ENCODE measurements around the gene ASNSD1. TPM values are rescaled to one million over a fixed set of nuclear protein-coding genes. Genes with fewer than 3 reads are reported as not detected.
A peak's percentile ranks its signal among the peaks of the same experiment; 100 is the strongest.
"Not testable (repeated sequence)": the region's sequence is repeated elsewhere in the genome, so short reads cannot be mapped to it uniquely, and the experiment has no call there.

The ASNSD1 gene
- total RNA-seq, 4 donors from 2014 or later, result 68.1 to 114 (median 87.3) TPM

GRCh38 chr2:189660803-189661147 is 484 bp upstream of the ASNSD1 start:
- intact Hi-C loops (cut with DNase I; ENCODE audit: low total_unique reads) (loop anchor here (1.0 to 10.0 kb wide), 6 partner anchors 14 to 1354 kb away; partner anchors contain the start of genes ANKAR, MSTN, ORMDL1 and OSGEPL1), in situ Hi-C loops (cut with MboI; ENCODE audit: low sequenced_read_pairs in 4 of 4) (loop anchor here in 1 of 4 donors (5.0 kb wide), 1 partner anchor 37 kb away; no protein-coding TSS in a partner anchor)
- TF ChIP-seq, protein P1, sequence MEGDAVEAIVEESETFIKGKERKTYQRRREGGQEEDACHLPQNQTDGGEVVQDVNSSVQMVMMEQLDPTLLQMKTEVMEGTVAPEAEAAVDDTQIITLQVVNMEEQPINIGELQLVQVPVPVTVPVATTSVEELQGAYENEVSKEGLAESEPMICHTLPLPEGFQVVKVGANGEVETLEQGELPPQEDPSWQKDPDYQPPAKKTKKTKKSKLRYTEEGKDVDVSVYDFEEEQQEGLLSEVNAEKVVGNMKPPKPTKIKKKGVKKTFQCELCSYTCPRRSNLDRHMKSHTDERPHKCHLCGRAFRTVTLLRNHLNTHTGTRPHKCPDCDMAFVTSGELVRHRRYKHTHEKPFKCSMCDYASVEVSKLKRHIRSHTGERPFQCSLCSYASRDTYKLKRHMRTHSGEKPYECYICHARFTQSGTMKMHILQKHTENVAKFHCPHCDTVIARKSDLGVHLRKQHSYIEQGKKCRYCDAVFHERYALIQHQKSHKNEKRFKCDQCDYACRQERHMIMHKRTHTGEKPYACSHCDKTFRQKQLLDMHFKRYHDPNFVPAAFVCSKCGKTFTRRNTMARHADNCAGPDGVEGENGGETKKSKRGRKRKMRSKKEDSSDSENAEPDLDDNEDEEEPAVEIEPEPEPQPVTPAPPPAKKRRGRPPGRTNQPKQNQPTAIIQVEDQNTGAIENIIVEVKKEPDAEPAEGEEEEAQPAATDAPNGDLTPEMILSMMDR (IDR thresholded peaks at IDR 0.05 in 4 of 5, conservative IDR thresholded peaks at IDR 0.05 in 1 of 5), result no peak
- no peak for TF ChIP-seq POLR2A (IDR thresholded peaks at IDR 0.05)
- H3K4me1 ChIP-seq, result peaks cover 23 to 28% of the 10 kb centered on the region in 2 donors
- DNase-seq, result no peak
- H3K36me3 ChIP-seq, result no peaks in the 10 kb centered on the region
- ATAC-seq, result no peak
- no peaks in the 10 kb centered on the region for H3K27me3 ChIP-seq
- peak overlapping the region; percentile 16 to 97 (median 66) for H3K27ac ChIP-seq
- H3K9me3 ChIP-seq, result no peaks in the 10 kb centered on the region
- no peak overlapping the region for H3K4me3 ChIP-seq

DNA sequence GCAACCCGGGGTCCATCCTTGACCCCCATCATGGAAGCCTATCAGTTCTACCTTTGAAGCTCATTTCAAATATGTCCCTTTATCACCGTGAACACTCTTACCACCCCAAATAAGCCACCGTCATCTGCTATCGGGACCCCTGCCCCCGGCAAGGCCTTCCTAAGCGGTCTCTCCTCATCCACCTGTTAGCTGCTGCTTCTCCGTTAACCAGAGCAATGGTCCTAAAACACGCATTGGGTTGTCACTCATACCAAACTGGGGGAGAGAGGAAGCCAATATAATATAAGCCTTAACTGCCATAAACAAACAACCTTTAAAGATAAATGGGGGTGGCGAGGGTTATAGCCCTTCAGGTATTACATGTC is 680 bp downstream of the ASNSD1 start:
- Histone ChIP-seq H3K36me3 (peaks cover 0 to 10% of the 10 kb centered on the region in 2 donors), H3K4me1 (peaks cover 23 to 28% of the 10 kb centered on the region in 2 donors), H3K4me3 (peak overlapping the region; percentile 77 to 98 (median 92)), H3K9me3 (no peaks in the 10 kb centered on the region), H3K27ac (peak overlapping the region; percentile 93 to 99 (median 96)), H3K27me3 (no peaks in the 10 kb centered on the region)
- in situ Hi-C loops (cut with MboI; ENCODE audit: low sequenced_read_pairs in 4 of 4), result loop anchor here in 1 of 4 donors (5.0 kb wide), 1 partner anchor 35 kb away; no protein-coding TSS in a partner anchor
- no peak for DNase-seq
- ATAC-seq, result no peak
- intact Hi-C loops (cut with DNase I; ENCODE audit: low total_unique reads), result loop anchor here (1.0 to 10.0 kb wide), 6 partner anchors 12 to 1353 kb away; partner anchors contain the start of genes ANKAR, MSTN, ORMDL1 and OSGEPL1
- TF ChIP-seq POLR2A (IDR thresholded peaks at IDR 0.05), result no peak
- TF ChIP-seq, protein P1 (IDR thresholded peaks at IDR 0.05 in 4 of 5, conservative IDR thresholded peaks at IDR 0.05 in 1 of 5), result no peak

DNA sequence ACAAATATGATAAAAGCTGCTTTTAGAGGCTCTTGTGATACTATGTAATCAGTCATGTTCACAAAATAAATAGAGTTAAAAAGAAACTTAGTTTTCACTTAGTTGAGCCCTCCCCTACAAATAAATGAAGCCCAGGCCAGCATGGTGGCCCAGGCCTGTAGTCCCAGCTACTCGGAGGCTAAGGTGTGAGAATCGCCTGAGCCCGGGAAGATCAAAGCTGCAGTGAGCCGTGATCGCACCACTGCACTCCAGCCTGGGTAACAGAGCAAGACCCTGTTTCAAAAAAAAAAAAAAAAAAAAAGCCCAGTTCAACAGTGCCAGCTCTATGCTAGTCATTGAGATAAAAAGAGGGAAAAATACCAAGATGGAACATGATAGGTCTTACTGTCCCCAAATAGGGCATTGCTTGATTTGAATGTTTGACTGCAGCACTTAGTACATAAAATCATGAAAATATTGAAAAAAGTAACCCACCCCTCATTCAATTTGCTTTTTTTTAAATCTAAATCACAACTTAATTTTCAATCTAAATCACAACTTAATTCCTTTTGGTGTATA is 1.5 kb downstream of the ASNSD1 start:
- Histone ChIP-seq H3K4me3 (peak overlapping the region; percentile 77 to 98 (median 92)), H3K9me3 (no peaks in the 10 kb centered on the region), H3K27me3 (no peaks in the 10 kb centered on the region), H3K4me1 (peaks cover 23 to 28% of the 10 kb centered on the region in 2 donors), H3K36me3 (peaks cover 0 to 15% of the 10 kb centered on the region in 2 donors), H3K27ac (peak overlapping the region; percentile 93 to 99 (median 96))
- ATAC-seq (no peak), DNase-seq (no peak)
- in situ Hi-C loops (cut with MboI; ENCODE audit: low sequenced_read_pairs in 4 of 4) (loop anchor here in 1 of 4 donors (5.0 kb wide), 1 partner anchor 35 kb away; no protein-coding TSS in a partner anchor), intact Hi-C loops (cut with DNase I; ENCODE audit: low total_unique reads) (loop anchor here (5.0 to 10.0 kb wide), 3 partner anchors 120 to 1352 kb away; partner anchors contain the start of genes MSTN, ORMDL1, PMS1 and STAT1)
- TF ChIP-seq, protein P1 (IDR thresholded peaks at IDR 0.05 in 4 of 5, conservative IDR thresholded peaks at IDR 0.05 in 1 of 5), result no peak
- no peak for TF ChIP-seq POLR2A (IDR thresholded peaks at IDR 0.05)

- in situ Hi-C loops (cut with MboI; ENCODE audit: low sequenced_read_pairs in 4 of 4), result loop anchor here in 1 of 4 donors (5.0 kb wide), 1 partner anchor 34 kb away; no protein-coding TSS in a partner anchor
- H3K4me1 ChIP-seq, result peaks cover 23 to 28% of the 10 kb centered on the region in 2 donors
- not testable (repeated sequence) for H3K27me3 ChIP-seq, DNase-seq, ATAC-seq, H3K9me3 ChIP-seq, H3K27ac ChIP-seq, H3K4me3 ChIP-seq
- peaks cover 0 to 21% of the 10 kb centered on the region in 2 donors for H3K36me3 ChIP-seq
- intact Hi-C loops (cut with DNase I; ENCODE audit: low total_unique reads), result loop anchor here (5.0 to 10.0 kb wide), 3 partner anchors 119 to 1351 kb away; partner anchors contain the start of genes MSTN, ORMDL1, PMS1 and STAT1
These were observed 2.1 kb downstream of the ASNSD1 start for GRCh38 chr2:189663319-189663718.

DNA sequence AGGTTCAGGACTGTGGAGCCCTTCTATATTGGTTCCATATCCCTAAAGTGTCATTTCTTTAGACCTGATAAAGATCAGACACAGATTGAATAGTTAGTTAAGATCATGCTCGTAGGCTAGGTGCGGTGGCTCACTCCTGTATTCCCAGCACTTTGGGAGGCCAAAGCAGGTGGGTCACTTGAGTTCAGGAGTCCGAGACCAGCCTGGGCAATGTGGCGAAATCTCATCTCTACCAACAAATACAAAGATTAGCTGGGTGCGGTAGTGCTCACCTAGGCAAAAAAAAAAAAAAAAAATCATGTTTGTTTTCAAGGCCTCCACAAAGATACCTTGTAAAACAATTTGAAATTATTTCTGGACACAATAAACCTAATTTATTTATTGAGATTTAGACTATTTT is 8.7 kb downstream of the ASNSD1 start:
- ATAC-seq, result no peak
- intact Hi-C loops (cut with DNase I; ENCODE audit: low total_unique reads) (loop anchor here (10.0 kb wide), 2 partner anchors 395 to 1345 kb away; partner anchors contain the start of genes MSTN and STAT1), in situ Hi-C loops (cut with MboI; ENCODE audit: low sequenced_read_pairs in 4 of 4) (loop anchor here in 2 of 4 donors (5.0 to 10.0 kb wide), 2 partner anchors 32 to 115 kb away; partner anchors contain the start of genes ORMDL1 (in 1 of the 2) and PMS1 (in 1 of the 2))
- DNase-seq, result no peak
- peaks cover 0 to 63% of the 10 kb centered on the region in 2 donors for H3K36me3 ChIP-seq
- H3K9me3 ChIP-seq, result no peaks in the 10 kb centered on the region
- no peak overlapping the region for H3K4me3 ChIP-seq
- peaks cover 10 to 11% of the 10 kb centered on the region in 2 donors for H3K4me1 ChIP-seq
- H3K27ac ChIP-seq, result no peak overlapping the region
- no peaks in the 10 kb centered on the region for H3K27me3 ChIP-seq
- TF ChIP-seq, protein P1 (IDR thresholded peaks at IDR 0.05 in 4 of 5, conservative IDR thresholded peaks at IDR 0.05 in 1 of 5), result no peak
- no peak for TF ChIP-seq POLR2A (IDR thresholded peaks at IDR 0.05)
